Measurements from ENCODE around the gene KLHDC8A. TPM values are rescaled to one million over a fixed set of nuclear protein-coding genes. Genes with fewer than 3 reads are reported as not detected.

The KLHDC8A gene
- total RNA-seq, 1 donor from 2014 or later = not detected

- no peaks in the 10 kb centered on the region for H3K27me3 ChIP-seq
- intact Hi-C loops (cut with DNase I) = no loop called here
- no peaks in the 10 kb centered on the region for H3K9me3 ChIP-seq
- no peak overlapping the region for H3K27ac ChIP-seq
- no peaks in the 10 kb centered on the region for H3K4me1 ChIP-seq
- H3K36me3 ChIP-seq = no peaks in the 10 kb centered on the region
- no peak for DNase-seq (ENCODE audit: low spot score in 2 of 2)
- H3K4me3 ChIP-seq = no peak overlapping the region
- TF ChIP-seq, protein P1, sequence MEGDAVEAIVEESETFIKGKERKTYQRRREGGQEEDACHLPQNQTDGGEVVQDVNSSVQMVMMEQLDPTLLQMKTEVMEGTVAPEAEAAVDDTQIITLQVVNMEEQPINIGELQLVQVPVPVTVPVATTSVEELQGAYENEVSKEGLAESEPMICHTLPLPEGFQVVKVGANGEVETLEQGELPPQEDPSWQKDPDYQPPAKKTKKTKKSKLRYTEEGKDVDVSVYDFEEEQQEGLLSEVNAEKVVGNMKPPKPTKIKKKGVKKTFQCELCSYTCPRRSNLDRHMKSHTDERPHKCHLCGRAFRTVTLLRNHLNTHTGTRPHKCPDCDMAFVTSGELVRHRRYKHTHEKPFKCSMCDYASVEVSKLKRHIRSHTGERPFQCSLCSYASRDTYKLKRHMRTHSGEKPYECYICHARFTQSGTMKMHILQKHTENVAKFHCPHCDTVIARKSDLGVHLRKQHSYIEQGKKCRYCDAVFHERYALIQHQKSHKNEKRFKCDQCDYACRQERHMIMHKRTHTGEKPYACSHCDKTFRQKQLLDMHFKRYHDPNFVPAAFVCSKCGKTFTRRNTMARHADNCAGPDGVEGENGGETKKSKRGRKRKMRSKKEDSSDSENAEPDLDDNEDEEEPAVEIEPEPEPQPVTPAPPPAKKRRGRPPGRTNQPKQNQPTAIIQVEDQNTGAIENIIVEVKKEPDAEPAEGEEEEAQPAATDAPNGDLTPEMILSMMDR (IDR thresholded peaks at IDR 0.05) = no peak
Observed at GRCh38 chr1:205287076-205287475, 69.6 kb downstream of the KLHDC8A start.

- intact Hi-C loops (cut with DNase I) = no loop called here
- Histone ChIP-seq H3K4me1 (no peaks in the 10 kb centered on the region), H3K9me3 (no peaks in the 10 kb centered on the region), H3K4me3 (no peak overlapping the region), H3K36me3 (no peaks in the 10 kb centered on the region), H3K27ac (no peak overlapping the region), H3K27me3 (no peaks in the 10 kb centered on the region)
- DNase-seq (ENCODE audit: low spot score in 2 of 2) = no peak
- TF ChIP-seq, protein P1 (IDR thresholded peaks at IDR 0.05) = no peak
Observed at GRCh38 chr1:205286335-205286950, 70.3 kb downstream of the KLHDC8A start.

Other genes starting within 250 kb of the KLHDC8A start
- gene RBBP5, start 234.9 kb downstream of the KLHDC8A start, total RNA-seq = 7.2 TPM
- 8.1 TPM for gene DSTYK, start 145.2 kb downstream of the KLHDC8A start, total RNA-seq
- gene TMCC2, start 129.0 kb downstream of the KLHDC8A start, total RNA-seq = 5.2 TPM
- 0.85 TPM for gene NUAK2, start 35.2 kb downstream of the KLHDC8A start, total RNA-seq
- not detected for gene LEMD1, start 65.1 kb upstream of the KLHDC8A start, total RNA-seq
- gene BLACAT1, start 99.1 kb upstream of the KLHDC8A start, total RNA-seq = not detected
- 70.0 TPM for gene CDK18, start 147.7 kb upstream of the KLHDC8A start, total RNA-seq

Data from ascending aorta (tissue), 2 donors.